GOT3 (cell line): ENCODE measurements around the gene CYP2C8.
"Not testable (repeated sequence)": the region's sequence is repeated elsewhere in the genome, so short reads cannot be mapped to it uniquely, and the experiment has no call there.

Experiments used
- DNase-seq: peaks from one replicate; lab custom pipeline; 2025; ENCODE audit warnings: mixed read lengths; lab: John Stamatoyannopoulos, UW

The CYP2C8 gene

DNA sequence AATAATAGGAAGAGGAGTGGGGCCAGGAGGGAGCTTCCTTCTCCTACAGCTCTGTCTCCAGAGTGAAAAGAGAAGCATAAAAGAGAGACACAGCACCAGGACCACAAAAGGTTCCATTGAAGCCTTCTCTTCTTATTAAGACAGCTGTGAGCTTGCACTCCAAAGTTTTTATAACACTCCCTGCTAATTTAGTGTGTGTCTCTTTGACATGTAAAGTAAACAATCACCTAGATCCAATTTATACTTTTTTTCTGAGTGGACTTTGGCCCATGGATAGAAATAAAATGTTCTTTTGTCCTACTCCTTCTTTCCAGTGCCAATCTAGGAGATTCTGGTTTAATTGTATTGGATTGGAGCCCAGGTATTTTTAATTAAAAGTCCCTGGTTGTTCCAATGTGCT lies at the start of gene CYP2C8:
CYP2C8 (minus strand) TSS at position 212 of the 400 bp plus-strand sequence; CDS start at position 117, 95 bp downstream.
- DNase-seq = no peak

- DNase-seq = no peak
These were observed 47.6 kb upstream of the CYP2C8 start for GRCh38 chr10:95116869-95117269.

GRCh38 chr10:95110823-95111222 lies 41.5 kb upstream of the CYP2C8 start:
- DNase-seq = not testable (repeated sequence)

DNA sequence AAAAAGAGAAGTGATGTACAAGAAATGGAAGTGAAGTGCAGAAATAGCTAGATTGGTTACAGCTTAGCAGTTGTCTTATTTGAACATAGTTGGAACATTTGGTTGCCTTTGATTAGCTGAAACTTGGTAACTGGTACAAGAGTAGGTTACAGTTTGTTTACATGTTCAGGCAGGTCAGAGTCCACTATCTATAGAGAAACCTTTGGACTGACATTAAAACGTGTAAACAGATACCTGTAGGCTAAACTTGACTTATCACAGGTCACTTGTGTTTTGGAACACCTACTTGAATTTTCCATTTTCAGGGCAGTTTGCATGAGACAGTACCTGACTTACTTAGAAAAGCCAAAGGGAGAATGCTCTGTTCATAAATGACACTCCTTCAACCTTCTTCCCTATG lies 28.5 kb upstream of the CYP2C8 start:
- no peak for DNase-seq

DNA sequence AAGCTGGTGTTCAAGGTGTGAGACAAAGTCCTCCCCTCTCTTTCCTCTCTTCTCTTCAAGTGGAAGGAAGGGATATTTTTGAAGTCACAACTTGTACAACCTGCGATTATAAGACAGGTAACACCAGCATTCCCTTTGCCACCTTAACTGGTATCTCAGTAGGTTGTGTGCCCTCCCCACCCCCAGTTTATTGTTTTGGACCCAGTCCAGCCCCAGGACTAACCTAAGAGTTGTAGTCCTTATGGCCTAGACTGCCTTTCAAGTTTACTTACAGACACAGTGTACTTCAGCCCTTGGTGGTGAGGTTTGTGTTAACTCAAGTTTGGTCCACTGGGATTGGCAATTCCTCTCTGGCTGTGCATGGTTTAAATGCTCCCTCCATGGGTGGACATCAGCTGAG lies 26.8 kb upstream of the CYP2C8 start:
- DNase-seq = no peak

GRCh38 chr10:95079626-95080025 lies 10.3 kb upstream of the CYP2C8 start:
- DNase-seq = not testable (repeated sequence)

DNA sequence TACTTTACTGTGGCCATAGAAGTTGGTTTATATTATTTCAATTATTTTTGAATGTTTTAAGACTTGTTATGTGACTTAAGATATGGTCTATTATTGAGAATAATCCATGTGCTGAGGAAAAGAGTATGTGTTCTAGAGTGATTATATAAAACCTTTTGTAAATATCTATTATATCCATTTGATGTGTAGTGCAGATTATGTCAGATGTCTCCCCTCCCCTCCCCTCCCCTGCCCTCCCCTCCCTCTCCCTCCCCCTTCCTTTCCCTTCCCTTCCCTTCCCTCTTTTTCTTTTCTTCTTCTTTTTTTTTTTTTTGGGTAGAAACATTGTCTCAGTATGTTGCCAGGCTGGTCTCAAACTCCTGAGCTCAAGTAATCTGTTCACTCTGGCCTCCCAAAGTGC lies 8.3 kb upstream of the CYP2C8 start:
- no peak for DNase-seq

GRCh38 chr10:95071107-95071660 lies 1.9 kb upstream of the CYP2C8 start:
- no peak for DNase-seq

DNA sequence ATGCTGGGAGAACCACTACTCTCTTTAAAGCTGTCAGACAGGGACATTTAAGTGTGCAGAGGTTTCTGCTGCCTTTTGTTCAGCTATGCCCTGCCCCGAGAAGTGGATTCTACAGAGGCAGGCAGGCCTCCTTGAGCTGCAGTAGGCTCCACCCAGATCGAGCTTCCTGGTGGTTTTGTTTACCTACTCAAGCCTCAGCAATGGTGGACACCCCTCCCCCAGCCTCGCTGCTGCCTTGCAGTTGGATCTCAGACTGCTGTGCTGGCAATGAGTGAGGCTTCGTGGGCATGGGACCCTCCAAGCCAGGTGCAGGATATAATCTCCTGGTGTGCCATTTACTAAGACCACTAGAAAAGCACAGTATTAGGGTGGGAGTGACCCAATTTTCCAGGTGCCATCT lies 5.2 kb downstream of the CYP2C8 start:
- not testable (repeated sequence) for DNase-seq

DNA sequence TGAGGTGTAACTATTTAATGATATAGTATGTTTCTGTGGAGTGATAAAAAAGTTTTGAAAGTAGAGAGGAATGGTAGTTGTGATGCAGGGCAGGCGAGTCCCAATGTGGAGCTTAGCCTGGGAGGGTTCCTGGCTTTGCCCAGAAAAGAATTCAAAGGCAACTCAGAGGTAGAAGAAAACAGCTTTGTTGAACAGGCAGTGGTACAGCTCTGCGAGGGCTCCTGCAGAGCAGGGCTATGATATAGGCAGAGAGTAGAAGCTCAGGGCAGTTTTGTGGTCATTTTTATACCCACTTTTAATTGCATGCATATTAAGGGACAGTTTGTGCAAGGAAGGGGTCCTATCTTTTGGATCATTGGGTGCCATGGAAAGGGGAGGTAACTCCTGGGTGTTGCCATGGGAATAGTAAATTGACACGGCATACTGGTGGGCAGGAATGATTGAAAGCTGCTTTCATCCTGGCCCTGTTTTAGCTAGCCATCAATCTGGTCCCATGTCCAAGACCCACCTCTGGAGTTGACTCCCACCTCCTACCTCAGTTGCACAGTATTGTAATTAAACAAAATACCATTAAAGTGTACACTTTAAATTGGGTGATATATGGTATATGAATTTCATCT lies 12.4 kb downstream of the CYP2C8 start:
- DNase-seq = no peak

DNA sequence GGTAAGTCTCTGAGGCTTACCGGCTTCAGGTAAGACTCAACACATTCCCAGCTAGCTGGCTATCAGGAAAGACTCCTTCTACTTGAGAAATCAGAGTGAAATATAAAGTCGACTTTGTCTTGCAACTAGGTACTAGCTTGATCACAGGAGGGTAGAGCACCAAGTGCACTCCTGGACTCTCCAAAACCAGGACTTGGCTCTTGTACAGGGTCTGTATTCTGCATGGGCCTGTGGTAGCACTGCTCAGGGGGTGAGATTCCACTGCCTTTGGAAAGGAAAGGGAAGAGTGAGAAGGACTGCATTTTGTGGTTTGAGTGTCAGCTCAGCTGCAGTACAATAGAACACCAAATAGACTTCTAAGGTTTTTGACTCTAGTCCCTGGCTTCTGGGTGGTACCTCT lies 19.4 kb downstream of the CYP2C8 start:
- no peak for DNase-seq

GRCh38 chr10:95048206-95048605 lies 21.1 kb downstream of the CYP2C8 start:
- no peak for DNase-seq

DNA sequence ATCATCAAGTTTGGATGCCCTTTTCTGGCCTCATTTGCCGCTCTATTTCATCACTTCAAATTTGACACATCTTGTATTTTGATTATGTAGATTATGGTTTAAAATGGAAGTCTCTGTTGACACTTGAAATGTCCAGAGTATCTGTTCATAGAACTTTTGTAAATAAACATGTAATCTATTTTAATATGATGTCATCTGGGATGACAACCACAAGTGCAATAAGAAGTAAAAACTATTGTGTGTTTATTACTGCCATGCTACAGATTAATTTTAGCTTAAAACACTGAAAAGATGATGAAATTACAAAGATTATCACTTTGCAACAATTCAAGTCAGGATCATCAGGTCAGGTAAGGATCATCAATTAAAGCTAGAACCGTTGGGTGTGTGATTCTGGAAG lies 30.0 kb downstream of the CYP2C8 start:
- DNase-seq = no peak

GRCh38 chr10:95035332-95036295 lies 33.7 kb downstream of the CYP2C8 start:
- no peak for DNase-seq

GRCh38 chr10:95034401-95034800 lies 34.9 kb downstream of the CYP2C8 start:
- DNase-seq = no peak

DNA sequence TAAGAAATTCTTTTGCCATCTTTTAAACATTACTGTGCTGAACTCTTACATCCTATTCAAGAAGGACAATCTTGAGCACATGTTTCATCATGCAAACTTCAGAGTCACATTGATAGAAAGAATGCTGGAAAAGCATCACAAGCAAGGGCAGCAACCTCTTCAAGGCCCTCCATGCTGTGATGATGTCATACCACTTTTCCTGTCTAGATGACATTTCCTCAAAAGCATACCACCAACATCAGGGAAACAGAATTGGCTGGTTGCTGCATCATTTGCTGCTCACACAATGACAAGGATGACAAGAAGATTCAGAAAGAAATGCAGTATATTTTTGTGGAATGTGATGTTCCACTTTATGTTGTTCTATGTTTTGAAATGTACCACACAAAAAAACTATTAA lies 37.6 kb downstream of the CYP2C8 start:
- no peak for DNase-seq

- no peak for DNase-seq
These were observed 42.8 kb downstream of the CYP2C8 start for GRCh38 chr10:95026461-95026860.

GRCh38 chr10:94997741-94998174 lies 71.5 kb downstream of the CYP2C8 start:
- DNase-seq = no peak

GRCh38 chr10:94992811-94993210 lies 76.5 kb downstream of the CYP2C8 start:
- DNase-seq = no peak

- DNase-seq = no peak
These were observed 77.9 kb downstream of the CYP2C8 start for GRCh38 chr10:94991243-94991888.

DNA sequence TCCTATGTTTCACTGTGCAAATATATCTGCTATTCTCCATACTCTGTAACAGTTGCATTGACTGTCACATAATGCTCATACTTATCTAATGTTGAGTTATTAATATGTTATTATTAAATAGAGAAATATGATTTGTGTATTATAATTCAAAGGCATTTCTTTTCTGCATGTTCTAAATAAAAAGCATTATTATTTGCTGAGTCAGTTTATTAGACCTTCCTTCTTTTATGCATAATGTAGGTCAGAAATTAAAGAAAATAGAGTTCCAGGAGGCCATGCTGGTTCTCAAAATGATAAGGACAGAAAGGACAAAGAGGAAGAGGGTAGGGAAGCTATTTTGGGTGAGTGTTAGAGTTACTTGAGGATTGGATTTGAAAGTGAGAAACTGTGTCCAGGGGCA lies 80.1 kb downstream of the CYP2C8 start:
- DNase-seq = no peak
